Measurements from ENCODE around the gene MRPL3. TPM values are rescaled to one million over a fixed set of nuclear protein-coding genes. Genes with fewer than 3 reads are reported as not detected.

The MRPL3 gene
- 117 TPM for total RNA-seq

DNA sequence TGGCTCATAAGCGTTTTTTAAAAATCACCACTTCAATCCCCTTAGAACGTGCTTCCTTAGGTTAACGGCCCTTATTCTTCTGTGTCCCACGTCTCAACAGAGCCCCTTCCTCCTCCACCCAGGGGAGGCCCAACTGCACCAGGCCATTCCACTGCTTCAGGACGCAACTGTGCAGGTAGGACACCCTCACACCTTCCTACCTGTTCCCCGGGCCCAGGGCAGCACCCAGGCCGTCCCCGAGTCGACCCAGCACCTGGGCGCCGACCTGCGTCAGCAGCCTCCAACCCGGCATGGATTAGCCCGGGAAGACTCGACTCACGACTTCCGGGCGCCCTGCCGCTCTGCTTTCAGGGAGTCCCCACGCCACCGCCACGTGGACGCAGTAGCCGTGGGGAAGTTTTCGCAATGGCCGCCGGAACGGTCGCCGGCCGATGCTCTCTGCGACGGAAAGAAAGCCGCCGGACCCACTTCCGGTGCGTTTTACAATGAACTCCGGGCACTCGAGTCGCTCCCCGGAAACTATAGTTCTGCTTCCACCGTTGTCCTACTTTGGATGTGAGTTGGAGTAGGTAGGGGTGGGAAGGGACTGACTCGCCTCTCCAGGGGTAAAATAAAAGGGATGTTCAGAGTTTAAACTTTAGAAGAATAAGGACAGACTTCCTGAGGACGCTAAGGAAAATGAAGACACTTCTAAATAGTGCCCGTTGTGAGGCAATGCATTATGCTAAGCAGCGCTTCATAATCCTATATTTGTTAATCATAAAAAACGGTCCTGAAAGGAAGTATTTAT is at the start of gene MRPL3:
Gene MRPL3, minus strand, starts transcription at position 442 of the 790 bp plus-strand sequence. Its CDS starts 150 bp downstream, at position 292.
- FAIRE-seq (no peak), DNase-seq (ENCODE audit: low spot score in 2 of 2) (peak; percentile 55 to 70)

DNA sequence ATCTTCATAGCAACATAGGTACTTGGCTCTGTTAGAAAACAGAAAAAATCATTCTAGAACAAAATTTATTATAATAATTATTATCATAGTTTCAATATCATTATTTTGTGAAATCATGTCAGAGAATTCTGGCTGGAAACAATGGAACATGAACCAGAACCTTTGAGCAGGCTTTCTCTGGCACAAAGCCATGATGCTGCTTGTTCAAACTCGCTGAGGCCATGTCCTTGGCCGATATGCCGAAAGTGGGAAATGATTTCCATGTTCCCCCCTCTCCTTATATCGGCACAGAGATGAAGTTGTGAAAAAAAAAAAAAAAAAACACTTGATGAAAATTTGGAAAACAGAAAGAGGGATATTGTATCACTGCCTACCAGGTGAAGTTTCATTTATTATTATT is 49.0 kb upstream of the MRPL3 start:
- FAIRE-seq (no peak), DNase-seq (ENCODE audit: low spot score in 2 of 2) (no peak)

DNA sequence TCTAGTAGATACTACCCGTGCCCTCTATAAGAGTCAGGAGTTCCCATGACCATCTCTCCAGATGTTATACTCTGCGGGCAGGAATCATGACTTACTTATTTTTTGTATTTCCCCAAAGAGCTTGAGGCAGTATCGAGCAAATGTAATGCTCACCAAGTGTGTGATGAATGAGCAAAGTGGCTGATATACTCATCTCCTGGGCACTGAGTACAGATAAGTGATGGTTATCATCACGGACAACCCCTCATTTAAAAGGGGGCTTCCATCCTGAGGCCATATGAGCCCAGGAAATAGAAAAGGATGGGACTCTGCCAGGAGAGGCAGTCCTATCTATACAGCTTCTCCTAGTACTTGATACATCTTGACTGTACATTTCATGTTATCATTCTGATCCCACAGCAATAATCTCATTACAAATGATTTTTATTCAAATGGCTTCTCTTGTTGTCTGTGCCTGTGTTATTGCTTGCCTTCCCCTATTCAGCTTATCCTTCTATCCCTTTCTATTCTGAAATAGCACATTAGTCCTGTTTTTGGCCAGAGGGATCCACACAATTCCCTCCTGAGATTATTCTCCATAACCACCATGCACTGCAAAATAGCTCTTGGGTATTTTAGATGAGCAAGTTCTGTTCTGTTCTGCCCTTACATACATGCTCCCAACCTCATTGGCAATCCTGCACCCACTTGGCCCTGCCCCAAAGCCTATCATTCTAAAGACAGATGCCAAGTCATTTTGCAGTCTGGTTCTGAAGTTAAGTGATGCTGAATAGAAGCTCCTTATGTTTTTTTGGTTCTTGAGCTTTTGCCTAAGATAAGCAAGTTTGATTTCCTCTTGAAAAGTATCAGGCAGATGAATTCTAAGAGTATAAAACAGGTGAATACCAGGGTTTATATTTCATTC is 48.0 kb upstream of the MRPL3 start:
- FAIRE-seq (no peak), DNase-seq (ENCODE audit: low spot score in 2 of 2) (no peak)

DNA sequence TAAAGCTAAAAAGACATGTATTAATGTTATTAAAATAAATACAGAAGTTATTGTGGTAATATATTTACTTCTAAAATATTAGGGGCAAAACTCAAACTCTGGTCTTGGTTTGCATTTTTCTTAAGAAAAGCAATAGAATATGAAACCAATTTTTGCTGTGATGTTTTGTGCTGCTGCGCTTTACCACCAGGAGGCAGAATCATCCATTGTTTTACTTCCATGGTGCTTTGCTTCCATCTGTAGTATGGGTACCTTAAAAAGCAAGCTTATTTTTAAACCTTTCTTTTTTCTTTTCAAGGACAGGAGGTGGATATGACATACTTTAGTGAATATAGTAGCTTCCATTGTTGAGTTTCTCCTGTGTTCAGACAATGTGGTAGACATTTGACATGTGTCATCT is 46.6 kb upstream of the MRPL3 start:
- FAIRE-seq = no peak
- DNase-seq (ENCODE audit: low spot score in 2 of 2) = no peak

DNA sequence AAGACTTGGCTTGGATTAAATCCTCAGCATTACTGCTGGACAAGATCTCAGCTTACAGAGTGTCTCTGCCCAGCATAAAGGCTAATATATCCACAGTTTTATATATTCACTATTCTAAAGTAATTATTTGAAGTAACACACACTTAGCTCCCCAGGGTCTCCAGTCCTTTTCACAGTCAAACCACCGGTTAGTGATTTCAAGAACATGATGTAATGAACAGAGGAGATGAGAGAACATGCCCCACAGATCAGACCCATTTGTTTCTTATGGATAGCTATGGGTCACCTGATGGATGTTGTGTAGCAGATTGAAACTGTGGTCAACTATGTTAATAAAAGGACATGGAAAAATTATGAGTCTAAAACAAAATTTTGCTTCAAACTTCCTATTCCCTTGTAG is 44.8 kb upstream of the MRPL3 start:
- FAIRE-seq (no peak), DNase-seq (ENCODE audit: low spot score in 2 of 2) (no peak)

DNA sequence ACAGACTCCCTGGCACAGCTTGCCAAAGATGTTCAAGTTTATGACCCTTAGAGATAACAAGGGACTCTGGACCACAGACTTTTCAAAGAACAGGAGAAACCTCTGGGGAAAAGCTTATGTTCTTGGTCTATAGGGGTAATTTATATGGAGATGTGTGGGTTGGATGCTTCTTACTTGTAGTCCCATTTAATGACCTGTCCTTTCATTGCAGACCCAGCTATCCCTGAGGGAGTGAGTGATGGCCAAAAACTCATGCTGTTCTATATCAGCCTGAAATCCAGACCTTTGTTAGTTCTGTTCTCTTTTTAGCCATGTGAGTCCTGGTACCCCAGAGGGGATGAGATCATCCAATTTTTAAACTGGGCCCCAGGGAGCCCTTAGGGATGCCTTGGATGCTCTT is 43.7 kb upstream of the MRPL3 start:
- FAIRE-seq (no peak), DNase-seq (ENCODE audit: low spot score in 2 of 2) (no peak)

DNA sequence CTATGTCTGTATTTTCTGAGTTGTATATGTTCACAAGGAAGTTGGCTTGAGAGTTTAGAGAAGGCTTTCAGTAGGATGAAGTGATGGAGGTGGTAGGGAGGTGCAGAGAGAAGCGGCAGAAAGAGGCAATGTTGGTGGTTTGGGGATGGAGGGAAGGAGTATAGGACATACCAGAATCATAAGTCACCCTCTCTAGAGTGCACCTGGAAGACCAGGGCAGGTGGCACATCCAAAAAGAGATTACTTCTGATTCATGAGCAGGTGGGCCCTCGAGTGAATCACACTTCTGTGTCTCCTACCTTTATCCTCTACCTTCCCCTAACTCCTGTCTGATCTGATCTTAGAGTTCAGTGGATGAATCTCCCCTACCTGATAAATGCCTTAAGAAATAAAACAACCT is 41.8 kb upstream of the MRPL3 start:
- FAIRE-seq = no peak

DNA sequence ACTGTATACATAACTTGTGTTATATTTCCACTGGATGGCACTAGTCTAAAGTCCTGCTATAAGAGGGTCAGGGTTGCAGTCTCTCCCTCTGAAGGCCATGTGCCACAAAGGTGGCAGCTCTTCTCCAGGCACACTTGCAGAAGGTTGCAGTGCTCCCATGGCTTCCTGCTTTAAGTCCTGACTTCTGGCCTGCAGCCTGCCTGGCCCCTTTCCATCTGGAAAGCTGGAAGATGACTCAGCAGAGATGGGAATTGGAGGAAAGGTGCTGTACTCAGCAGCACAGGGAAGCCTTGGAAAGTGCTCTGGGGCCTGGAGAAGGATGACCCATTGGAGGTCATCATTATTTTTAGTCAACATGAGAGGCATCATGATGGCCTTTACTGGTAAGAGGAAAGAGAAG is 40.9 kb upstream of the MRPL3 start:
- DNase-seq (ENCODE audit: low spot score in 2 of 2) = peak in 1 of 2 donors; percentile 6
- FAIRE-seq = no peak

More for the DNA sequence above, 41.8 kb upstream of the MRPL3 start:
- DNase-seq (ENCODE audit: low spot score in 2 of 2) = no peak

DNA sequence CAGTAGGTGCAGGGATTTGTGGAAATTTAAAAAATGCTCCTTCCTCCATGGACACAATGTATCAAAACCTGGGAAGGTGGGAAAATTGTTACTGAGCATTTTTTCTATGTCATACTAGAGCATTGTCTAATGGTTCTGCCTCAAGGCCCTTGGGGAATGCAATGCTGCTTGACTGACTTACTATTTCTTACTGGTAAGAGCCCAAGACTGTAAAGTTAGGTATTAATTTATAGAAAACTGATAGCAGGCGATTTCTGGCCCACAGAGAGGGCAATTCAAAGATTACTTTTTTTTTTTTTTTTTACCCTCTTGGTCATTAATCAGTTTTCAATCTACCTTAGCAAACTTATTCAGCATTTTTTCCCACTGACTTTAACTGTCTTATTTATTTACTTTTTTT is 38.5 kb upstream of the MRPL3 start:
- DNase-seq (ENCODE audit: low spot score in 2 of 2) = no peak
- FAIRE-seq = no peak

DNA sequence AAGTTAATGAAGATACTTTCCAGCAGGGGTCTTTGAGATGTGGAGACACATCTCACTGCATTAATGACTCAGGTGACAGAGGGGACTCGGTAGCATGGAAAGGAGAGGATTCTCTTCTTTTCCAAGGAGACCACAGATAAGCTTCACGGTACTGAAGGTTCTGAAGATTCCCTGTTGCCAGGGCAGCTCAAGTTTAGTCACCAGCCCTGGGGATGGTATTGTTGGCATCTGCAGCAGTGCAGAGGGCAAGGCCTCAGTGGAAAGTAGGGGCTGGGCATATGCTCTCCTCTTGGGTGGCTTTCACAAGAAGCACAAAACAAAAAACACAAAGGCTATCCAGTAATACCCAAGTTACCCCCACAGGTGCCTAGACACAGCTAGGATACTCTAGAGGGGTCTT is 38.0 kb upstream of the MRPL3 start:
- FAIRE-seq (no peak), DNase-seq (ENCODE audit: low spot score in 2 of 2) (no peak)

DNA sequence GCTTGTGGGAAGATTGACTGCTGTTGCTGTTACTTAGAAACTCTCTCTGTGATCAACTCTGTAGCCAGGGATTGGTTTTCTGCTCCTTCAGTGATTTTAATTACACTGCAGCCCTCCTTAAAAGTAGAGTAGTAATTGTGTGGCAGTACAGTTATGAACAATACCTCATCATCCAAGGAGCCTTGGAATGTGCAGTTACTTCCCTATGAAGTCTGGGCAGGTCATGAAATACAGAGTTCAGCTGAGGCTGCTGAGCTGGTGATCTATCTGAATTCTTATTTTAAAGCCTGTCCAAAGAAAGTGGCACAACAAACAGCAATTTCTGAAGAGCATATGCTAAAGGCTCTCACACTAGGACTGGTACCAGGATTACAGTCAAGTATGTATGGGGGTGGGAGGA is 37.4 kb upstream of the MRPL3 start:
- DNase-seq (ENCODE audit: low spot score in 2 of 2) (no peak), FAIRE-seq (no peak)

DNA sequence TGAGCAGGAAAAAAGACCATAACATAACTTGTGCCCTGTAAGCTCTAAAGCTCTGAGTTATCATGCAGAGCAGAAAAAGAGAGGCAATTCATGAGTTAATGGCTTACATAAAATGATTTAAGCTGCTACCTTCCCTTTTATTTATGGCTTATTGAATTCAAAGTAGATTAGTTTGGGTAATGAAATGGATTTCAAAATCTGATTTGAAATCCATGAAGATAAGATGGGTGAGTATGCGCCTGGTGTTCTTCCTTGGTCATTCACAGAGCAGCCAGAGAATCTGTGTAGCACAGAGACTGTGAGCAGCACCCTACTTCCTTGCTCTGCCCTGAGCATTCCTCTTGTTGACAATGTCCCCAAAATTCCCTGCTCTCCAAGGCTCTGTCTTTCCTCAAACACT is 36.2 kb upstream of the MRPL3 start:
- no peak for FAIRE-seq
- DNase-seq (ENCODE audit: low spot score in 2 of 2) = no peak

DNA sequence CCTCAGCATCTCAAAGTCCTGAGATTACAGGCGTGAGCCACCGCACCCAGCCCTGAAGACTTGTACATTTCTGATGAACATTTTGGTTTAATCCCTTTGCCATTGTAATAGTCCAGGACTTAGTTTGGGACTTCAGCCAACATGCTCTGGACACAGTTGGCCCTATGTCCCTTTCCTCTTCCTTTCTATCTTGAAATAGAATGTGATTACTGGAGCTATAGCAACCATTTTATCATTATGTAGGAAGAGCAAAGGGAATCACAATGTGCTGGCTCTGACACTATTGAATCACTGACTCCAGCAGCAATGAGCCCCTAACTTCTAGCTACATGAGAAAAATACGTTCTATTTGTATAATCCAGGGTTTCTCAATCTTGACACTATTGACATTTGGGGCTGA is 34.8 kb upstream of the MRPL3 start:
- no peak for DNase-seq (ENCODE audit: low spot score in 2 of 2)

DNA sequence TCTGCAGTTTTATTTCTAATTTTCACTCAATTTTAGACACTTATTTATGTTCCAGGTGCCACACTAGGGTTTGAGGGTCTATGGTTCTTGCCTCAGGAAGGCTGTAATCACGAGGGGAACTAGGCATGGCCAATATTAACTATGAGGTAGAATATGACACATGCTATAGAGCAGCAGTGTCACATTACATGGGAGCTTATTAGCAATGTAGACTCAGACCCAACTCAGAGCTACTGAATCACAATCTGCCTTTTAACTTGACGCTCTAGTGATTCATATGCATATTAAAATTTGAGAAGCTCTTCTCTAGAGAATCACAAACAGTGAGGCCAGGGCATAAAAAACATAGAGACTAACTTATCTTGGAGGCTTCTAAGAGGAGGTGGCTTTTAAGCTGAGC is 32.8 kb upstream of the MRPL3 start:
- DNase-seq (ENCODE audit: low spot score in 2 of 2) = no peak
- no peak for FAIRE-seq

More for the DNA sequence above, 34.8 kb upstream of the MRPL3 start:
- FAIRE-seq = no peak

DNA sequence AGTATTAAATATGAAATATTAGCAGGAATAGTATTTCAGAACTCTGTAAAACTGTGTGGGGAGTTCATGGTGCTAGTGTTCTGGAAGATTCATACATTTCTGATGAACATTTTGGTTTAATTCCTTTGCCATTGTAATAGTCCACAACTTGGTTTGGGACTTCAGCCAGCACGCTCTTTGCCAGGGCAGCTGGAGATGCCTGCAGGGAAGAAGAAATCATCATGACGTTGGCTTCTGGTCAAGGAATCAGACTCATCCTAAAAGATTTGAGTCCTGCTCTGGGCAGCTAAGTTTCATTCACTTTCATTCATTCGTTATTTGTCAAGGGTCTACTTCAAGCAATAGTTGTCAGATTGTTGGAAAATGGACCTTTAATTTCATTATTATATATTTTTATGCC is 32.4 kb upstream of the MRPL3 start:
- no peak for DNase-seq (ENCODE audit: low spot score in 2 of 2)
- FAIRE-seq = no peak

DNA sequence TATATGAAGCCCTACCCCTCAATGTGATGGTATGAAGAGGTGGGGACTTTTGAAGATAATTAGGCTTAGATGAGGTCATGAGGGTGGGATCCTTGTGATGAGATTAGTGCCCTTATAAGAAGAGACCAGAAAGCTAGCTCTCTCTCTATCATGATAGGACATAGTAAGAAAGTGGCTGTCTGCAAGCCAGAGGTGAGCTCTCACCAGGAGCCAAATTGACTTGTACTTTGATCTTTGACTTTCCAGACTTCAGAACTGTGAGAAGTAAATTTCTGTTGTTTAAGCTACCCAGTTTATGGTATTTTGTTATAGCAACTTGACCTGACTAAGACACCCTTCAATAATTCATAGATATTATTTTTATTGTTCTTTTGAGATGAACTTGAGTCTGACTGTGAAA is 29.9 kb upstream of the MRPL3 start:
- DNase-seq (ENCODE audit: low spot score in 2 of 2) = no peak
- no peak for FAIRE-seq

DNA sequence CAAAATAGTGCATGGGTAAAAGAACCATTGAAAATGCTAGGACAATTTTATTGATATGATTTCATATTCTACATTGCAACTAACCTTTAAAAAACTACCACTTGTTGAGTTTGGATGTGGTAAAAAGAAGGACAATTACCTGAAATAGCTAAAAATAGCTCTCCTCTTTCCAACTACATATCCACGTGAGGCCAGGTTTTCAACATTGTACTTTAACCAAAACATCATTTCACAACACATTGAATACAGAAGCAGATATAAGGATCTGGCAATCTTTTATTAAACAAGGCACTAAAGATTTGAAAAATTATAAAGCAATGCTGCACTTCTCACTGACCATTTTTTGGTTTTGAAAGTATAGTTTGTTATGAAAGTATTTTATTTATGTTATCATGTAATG is 28.1 kb upstream of the MRPL3 start:
- no peak for FAIRE-seq
- no peak for DNase-seq (ENCODE audit: low spot score in 2 of 2)

DNA sequence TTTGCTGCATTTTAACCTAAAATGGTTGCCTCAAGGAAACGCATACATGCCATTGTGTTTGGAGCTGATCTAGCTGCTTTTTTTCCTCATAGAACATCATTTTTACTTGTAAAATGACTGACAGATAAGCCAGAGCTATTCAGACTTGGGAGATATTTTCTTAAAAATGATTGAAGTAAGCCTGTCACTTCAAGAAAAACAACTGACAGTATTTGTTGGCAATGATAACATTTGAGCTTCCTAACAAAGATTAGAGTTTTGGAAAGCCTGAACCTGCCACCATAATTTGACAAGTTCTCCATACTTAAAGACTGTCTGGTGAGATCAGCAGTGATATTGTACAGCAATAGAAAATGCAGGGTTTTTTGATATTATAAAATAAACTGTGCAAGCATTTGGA is 27.6 kb upstream of the MRPL3 start:
- DNase-seq (ENCODE audit: low spot score in 2 of 2) = no peak
- FAIRE-seq = no peak

DNA sequence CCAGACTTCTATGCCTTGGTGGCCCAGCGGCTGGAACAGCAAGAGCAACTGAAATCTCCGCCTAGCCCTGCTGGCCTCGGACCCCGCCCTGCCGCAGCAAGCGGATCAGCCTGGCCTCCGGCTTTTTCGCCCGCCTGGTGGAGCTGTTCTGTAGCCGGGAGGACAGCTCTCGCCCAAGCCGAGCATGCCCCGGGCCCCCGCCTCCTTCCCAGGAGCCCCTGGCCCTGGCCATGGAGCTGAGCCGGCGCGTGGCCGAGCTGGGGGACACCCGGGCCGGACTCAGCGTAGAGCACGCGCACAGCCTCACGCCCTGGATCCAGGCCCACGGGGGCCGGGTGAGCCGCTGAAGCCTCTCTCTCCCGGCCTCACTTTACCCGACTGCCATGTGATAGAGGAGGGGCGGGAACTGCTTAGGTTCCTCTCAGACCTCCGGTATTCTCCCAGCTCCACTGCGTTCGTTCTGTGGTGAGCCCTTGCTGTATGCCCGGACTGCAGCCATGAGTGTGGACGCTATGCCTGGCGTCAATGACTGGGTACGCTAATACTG is 24.1 kb upstream of the MRPL3 start:
- DNase-seq (ENCODE audit: low spot score in 2 of 2) (no peak), FAIRE-seq (no peak)

DNA sequence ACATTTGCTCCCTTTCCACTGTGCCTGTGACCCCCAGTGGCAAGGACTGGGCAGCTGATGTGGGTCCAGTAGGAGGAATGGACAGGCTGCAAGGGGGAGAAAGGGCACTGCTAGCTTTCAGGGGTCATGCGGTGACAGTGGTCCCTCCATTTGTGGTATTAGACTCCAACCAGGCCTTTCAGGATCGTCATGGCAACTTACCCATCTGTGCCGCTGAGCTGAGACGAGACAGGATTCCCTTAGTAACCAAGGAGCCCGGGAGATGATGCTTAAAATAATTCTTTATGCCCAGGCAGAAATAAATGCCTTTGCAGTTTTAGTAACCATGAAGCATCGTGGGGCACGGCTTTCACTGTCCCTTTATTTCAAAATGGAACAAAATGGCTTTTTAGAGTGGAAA is 15.9 kb upstream of the MRPL3 start:
- DNase-seq (ENCODE audit: low spot score in 2 of 2) (no peak), FAIRE-seq (no peak)

DNA sequence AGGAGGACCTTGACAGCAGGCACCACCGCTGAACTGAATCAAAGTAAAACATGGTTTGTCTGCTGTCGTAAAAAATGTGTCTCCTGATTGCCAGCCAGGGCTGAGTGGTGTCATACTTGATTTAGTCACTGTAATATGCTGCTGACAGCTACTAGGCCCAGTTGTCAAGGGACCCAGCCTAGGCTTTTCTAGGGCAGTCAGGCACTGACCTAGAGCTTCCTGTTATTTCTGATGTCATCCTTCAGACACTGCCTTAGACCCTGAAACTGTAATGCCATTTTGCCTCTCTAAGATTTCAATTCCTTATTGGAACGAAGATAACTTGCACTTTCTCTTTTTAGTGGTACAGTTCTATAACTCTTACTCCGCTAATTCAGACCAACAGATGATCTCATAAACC is 2.6 kb upstream of the MRPL3 start:
- FAIRE-seq (no peak), DNase-seq (ENCODE audit: low spot score in 2 of 2) (no peak)

DNA sequence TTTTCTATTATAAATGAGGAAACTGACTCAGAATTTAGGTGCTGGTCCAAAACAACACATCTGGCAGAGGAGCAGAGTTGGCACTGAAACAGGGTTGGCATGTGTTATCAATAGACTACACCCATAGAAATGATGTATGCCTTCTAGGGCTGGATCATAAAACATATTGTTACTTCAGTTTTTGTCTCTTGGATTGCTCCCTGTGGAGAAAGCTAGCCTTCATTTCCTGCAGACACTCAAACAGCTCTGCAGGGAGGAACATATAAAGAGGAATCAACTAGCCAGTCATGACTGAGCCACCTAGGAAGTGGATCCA is 507 bp upstream of the MRPL3 start:
- no peak for FAIRE-seq
- no peak for DNase-seq (ENCODE audit: low spot score in 2 of 2)
